ENCODE measurements around the gene FOLH1.
"Not testable (repeated sequence)": the region's sequence is repeated elsewhere in the genome, so short reads cannot be mapped to it uniquely, and the experiment has no call there.

FOLH1 gene

GRCh38 chr11:49177936-49178335, 30.5 kb downstream of the FOLH1 start:
- DNase-seq (ENCODE audit: low read depth, low spot score): not testable (repeated sequence)

GRCh38 chr11:49175378-49175777, 33.0 kb downstream of the FOLH1 start:
- not testable (repeated sequence) for DNase-seq (ENCODE audit: low read depth, low spot score)

GRCh38 chr11:49174691-49175366, 33.6 kb downstream of the FOLH1 start:
- not testable (repeated sequence) for DNase-seq (ENCODE audit: low read depth, low spot score)

- DNase-seq (ENCODE audit: low read depth, low spot score): not testable (repeated sequence)
These were observed 36.8 kb downstream of the FOLH1 start for GRCh38 chr11:49171613-49172012.

GRCh38 chr11:49169579-49169978, 38.8 kb downstream of the FOLH1 start:
- DNase-seq (ENCODE audit: low read depth, low spot score): not testable (repeated sequence)

- DNase-seq (ENCODE audit: low read depth, low spot score): not testable (repeated sequence)
These were observed 39.4 kb downstream of the FOLH1 start for GRCh38 chr11:49168992-49169391.

- no peak for DNase-seq (ENCODE audit: low read depth, low spot score)
These were observed 57.2 kb downstream of the FOLH1 start for GRCh38 chr11:49151211-49151610.

GRCh38 chr11:49102356-49102755, 106.0 kb downstream of the FOLH1 start:
- not testable (repeated sequence) for DNase-seq (ENCODE audit: low read depth, low spot score)
